SK-N-SH treated with all-trans-retinoic acid at 6 μM for 48 hours (cell line): ENCODE results near the gene TCEA3.

Source experiments
- ARNTL ChIP-seq: fragments of 450-650 bp; formaldehyde crosslinking; IDR thresholded peaks from 2 replicates; pipeline ENCODE4 v1.5.0; 2020; ENCODE audit warnings: low read depth, mild to moderate bottlenecking, moderate library complexity, borderline replicate concordance
- OSR1 ChIP-seq: fragments of 250-450 bp; sonication (Bioruptor Pico); IDR thresholded peaks from 2 replicates; pipeline ENCODE4 v1.8.0; 2022; ENCODE audit warnings: moderate library complexity, mild to moderate bottlenecking, inconsistent platforms
- PPARA ChIP-seq: fragments of 250-450 bp; sonication (Bioruptor Pico); IDR thresholded peaks from 2 replicates; pipeline ENCODE4 v1.5.0; 2020; ENCODE audit warnings: mild to moderate bottlenecking, borderline replicate concordance
- SNAI2 ChIP-seq: fragments of 250-450 bp; sonication (Bioruptor Pico); IDR thresholded peaks from 2 replicates; pipeline ENCODE4 v1.5.0; 2020; ENCODE audit warnings: mild to moderate bottlenecking, moderate library complexity
- ZFP3 ChIP-seq: fragments of 250-450 bp; sonication (Bioruptor Pico); IDR thresholded peaks from 2 replicates; pipeline ENCODE4 v1.5.0; 2020; ENCODE audit warnings: mild to moderate bottlenecking, moderate library complexity
- ZNF8 ChIP-seq: fragments of 450-650 bp; formaldehyde crosslinking; IDR thresholded peaks from 2 replicates; pipeline ENCODE4 v1.5.0; 2020; ENCODE audit warnings: mild to moderate bottlenecking, moderate library complexity
- TF ChIP-seq, protein P1 (sequence below): fragments of 250-450 bp; sonication (Bioruptor Pico); IDR thresholded peaks from 2 replicates; pipeline ENCODE4 v1.8.0; 2020; ENCODE audit warnings: mild to moderate bottlenecking, moderate library complexity, borderline replicate concordance
- TF ChIP-seq, protein P2 (sequence below): fragments of 250-450 bp; sonication (Bioruptor Pico); IDR thresholded peaks from 2 replicates; pipeline ENCODE4 v1.5.1; 2020; ENCODE audit warnings: low read depth, mild to moderate bottlenecking, moderate library complexity

DNA sequence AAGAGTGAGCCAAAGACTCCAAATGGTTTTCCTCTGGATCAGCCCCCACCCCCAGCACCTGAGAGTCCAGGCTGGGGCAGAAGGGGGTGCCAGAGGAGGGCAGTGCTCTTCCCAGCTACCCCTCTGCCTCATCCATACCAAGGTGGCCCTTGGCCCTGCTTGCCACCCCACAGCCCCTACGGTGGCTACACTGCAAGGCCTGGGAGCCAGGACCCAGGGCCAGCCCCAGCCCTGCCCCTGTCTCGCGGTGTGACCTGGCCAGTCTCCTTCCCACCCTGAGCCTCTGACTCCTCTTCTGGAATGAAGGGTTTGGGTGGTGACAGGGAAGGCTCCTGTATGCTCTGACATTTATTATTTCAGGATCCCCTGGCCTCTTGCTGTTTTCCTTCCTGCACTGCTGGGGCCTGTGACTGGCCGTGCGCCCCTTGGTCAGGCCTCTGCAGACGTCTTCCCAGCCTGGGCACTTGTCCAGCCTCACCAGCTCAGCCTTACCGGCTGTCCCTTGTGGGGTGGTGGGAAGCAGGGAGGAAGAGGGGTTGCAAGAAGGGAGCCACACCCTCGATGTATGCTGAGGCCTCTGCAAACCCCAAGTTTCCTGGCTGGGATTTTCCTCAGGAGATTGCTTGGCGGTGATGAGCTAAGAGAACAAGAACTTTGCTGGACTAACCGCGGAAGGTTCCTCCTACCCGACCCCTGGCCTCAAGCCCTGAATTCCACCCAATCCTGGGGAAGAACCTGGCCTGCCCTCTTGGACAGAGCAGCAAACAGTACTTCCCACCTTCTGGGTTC is 45.9 kb upstream of the TCEA3 start:
- TF ChIP-seq, protein P1, sequence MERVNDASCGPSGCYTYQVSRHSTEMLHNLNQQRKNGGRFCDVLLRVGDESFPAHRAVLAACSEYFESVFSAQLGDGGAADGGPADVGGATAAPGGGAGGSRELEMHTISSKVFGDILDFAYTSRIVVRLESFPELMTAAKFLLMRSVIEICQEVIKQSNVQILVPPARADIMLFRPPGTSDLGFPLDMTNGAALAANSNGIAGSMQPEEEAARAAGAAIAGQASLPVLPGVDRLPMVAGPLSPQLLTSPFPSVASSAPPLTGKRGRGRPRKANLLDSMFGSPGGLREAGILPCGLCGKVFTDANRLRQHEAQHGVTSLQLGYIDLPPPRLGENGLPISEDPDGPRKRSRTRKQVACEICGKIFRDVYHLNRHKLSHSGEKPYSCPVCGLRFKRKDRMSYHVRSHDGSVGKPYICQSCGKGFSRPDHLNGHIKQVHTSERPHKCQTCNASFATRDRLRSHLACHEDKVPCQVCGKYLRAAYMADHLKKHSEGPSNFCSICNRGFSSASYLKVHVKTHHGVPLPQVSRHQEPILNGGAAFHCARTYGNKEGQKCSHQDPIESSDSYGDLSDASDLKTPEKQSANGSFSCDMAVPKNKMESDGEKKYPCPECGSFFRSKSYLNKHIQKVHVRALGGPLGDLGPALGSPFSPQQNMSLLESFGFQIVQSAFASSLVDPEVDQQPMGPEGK (CRISPR knock-in tag), result no peak
- TF ChIP-seq, protein P2, sequence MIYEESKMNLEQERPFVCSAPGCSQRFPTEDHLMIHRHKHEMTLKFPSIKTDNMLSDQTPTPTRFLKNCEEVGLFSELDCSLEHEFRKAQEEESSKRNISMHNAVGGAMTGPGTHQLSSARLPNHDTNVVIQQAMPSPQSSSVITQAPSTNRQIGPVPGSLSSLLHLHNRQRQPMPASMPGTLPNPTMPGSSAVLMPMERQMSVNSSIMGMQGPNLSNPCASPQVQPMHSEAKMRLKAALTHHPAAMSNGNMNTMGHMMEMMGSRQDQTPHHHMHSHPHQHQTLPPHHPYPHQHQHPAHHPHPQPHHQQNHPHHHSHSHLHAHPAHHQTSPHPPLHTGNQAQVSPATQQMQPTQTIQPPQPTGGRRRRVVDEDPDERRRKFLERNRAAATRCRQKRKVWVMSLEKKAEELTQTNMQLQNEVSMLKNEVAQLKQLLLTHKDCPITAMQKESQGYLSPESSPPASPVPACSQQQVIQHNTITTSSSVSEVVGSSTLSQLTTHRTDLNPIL (CRISPR knock-in tag), result no peak
- no peak for TF ChIP-seq PPARA (CRISPR knock-in tag)
- TF ChIP-seq OSR1 (CRISPR knock-in tag), result no peak
- TF ChIP-seq SNAI2 (CRISPR knock-in tag), result no peak
- TF ChIP-seq ARNTL (CRISPR knock-in tag), result no peak
- no peak for TF ChIP-seq ZFP3
- no peak for TF ChIP-seq ZNF8 (CRISPR knock-in tag)
